ENCODE measurements around the gene NAT9.

GRCh38 chr17:74797824-74798223, 21.7 kb upstream of the NAT9 start:
- TF ChIP-seq POLR2AphosphoS5 (IDR thresholded peaks at IDR 0.05; ENCODE audit: low read depth, low read length) (no peak), TAF1 (IDR thresholded peaks at IDR 0.05; ENCODE audit: borderline replicate concordance, low read depth, low read length) (no peak)
